GM18868 (cell line): Measurements from ENCODE around the gene RGL4.

Experiments used
- ATAC-seq: cut with Tn5 transposase; IDR thresholded peaks from one replicate; pipeline ENCODE4 v1.9.1; 2021; ENCODE audit warnings: mild to moderate bottlenecking, moderate library complexity; ENCODE audit not compliant: unreplicated experiment

The RGL4 gene

GRCh38 chr22:23697031-23697970 lies 6.5 kb downstream of the RGL4 start:
- ATAC-seq: no peak

- ATAC-seq: no peak
Observed at GRCh38 chr22:23698094-23698493, 7.3 kb downstream of the RGL4 start.

GRCh38 chr22:23698673-23699235 lies 7.9 kb downstream of the RGL4 start:
- no peak for ATAC-seq

- ATAC-seq: no peak
Observed at GRCh38 chr22:23700706-23701105, 9.9 kb downstream of the RGL4 start.

DNA sequence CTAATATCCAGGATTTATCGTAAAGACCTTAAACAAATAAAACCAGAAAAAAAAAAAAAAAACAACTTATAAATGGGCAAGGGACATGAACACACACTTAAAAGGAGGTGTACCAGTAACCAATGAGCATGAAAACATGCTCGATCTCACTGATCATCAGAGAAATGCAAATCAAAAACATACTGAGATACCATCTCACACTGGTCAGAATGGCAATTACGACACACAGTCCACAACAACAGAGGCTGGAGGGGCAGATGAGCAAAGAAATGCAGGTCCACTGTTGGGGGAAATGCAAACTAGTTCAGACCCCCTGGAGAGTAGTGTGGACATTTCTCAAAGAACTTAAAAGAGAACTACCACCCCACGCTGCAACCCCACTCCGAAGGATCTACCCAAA lies 13.2 kb downstream of the RGL4 start:
- ATAC-seq: no peak

DNA sequence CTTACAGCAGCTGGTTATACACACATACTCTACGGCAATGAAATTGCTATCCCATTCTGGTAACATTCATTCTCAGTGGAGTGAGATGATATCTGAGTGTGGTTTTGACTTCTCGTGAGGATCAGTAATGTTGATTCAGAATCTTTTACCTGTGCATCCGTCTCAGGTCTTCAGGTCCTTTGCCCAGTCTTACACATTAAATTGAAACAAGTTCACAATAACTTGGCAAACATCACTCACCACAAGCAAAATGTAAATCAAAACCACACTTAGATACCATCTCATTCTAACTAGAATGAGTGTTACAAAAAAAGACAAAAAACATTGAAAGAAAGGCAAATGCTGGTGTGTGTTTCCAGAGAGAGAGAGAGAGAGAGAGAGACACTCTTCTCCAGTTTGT lies 14.0 kb downstream of the RGL4 start:
- no peak for ATAC-seq

DNA sequence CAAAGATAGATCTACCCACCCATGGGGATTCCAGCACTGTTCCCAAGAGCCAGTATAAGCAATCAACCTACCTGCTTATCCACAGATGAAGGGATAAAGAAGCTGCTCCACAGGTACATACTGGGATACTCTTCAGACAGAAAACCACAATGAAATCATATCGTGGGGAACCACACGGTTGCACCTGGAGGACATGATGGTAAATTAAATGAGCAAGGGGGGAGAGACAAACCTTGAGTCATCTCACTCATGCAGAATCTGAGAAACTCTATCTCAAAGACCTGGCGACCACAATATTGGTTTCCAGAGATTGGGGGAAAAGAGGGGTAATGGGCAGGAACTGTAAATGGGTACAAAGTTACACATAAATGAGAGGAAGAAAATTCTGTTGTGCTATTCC lies 14.5 kb downstream of the RGL4 start:
- no peak for ATAC-seq

GRCh38 chr22:23708270-23708669 lies 17.5 kb downstream of the RGL4 start:
- no peak for ATAC-seq

DNA sequence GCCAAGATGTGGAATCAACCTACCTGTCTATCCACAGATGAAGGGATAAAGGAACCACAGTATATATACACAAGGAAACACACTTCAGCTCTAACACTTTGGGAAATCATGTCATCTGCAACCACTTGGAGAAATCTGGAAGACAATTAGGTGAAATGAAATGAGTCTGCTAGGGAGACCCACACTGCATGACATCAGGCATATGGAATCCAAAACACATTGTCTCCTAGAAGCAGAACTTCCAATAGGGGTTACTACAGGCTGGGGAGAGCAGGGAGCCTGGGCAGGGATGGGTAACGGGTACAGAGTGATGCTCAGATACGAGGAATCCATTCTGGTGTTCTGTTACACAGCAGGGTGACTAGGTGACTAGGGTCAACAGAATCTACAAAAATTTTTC lies 18.3 kb downstream of the RGL4 start:
- ATAC-seq: no peak

GRCh38 chr22:23712256-23712655 lies 21.4 kb downstream of the RGL4 start:
- no peak for ATAC-seq

DNA sequence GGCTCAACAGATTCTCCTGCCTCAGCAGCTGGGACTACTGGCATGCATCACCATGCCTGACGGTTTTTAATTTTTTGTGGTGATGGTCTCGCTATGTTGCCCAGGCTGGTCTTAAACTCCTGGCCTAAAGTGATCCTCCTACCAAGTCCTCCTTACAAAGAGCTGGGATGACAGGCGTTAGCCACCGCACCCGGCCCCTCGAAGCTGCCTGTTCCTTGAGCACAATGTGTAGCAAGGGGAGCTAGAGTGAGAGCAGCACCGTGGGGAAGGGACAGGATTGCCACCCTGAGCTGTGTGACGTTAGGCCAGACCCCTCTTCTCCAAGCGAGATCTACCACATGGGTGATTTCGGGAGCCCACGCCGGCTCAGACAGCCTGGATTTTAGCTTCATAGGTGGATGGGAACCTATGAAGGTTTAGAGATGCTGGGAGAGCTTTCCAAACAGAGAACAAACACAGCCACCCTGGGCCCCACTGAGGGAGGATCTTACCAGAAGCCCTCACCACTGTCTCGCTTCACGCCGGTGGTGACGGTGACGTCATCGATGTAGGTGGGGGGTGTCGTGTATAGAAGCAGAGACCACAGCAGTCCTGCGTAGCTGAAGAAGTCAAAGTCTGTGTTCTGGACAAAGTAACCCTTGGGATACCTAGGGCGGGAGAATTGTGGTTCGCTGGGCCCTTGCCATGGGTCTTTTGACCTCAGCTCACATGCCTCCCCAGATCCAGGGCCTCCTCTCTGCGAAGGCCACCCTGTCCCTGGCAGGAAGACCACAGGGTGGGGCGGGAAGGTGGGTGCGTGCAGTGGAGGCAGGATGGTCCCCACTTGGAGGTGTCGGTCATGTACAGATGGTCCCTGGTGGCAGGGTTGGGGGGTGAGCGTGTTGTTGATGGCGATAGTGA lies 23.1 kb downstream of the RGL4 start:
- no peak for ATAC-seq

- no peak for ATAC-seq
Observed at GRCh38 chr22:23714596-23715578, 24.1 kb downstream of the RGL4 start.

GRCh38 chr22:23715806-23716375 lies 25.1 kb downstream of the RGL4 start:
- ATAC-seq: no peak

DNA sequence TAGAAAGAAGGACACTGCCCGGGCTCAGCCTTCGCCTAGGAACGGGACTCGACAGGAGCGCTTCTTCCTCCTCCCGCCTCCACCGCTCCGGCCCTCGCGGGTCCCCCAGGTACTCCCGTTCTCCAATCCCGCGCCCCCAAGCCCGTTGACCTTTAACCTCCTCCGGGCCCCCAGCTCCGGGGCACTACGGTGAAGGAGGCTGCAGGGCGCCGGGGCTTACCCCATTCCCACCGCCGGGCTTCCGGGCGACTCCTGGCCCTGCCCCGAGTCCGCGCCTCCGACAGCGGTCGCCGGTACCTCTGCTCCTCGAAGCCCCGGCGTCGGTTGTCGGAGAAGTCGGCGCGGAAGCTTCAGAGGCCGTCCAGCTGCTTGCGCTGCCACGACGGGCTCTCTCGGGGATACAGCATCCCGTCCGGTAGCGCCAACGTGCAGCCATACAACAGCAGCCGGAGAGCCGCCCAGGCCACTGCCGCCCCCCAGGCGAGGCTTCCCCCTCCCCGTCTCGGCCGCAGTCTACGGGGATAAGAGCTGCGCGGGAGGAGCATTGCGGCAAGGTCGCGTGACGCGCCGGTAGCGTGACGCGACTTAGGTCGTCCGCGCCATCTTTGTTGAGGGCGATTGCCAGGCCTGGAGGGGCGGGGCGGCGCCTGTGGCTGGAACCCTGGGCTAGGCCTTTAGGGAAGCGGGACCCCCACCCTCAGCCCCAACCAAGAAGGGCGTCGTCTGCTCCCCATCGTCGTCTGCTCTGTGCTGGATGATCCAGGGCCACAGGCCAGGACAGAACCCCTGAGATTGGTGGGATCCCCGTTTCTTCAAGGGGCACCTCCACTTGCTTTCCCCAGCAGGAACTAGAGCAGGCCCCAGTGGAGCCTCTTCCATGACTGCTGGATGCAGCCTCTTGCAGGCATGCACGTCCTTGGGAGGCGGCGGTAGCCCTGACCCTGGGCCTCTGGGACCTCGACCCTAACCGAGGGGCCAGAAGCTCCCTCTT lies 26.3 kb downstream of the RGL4 start:
- ATAC-seq: peak; percentile 80

DNA sequence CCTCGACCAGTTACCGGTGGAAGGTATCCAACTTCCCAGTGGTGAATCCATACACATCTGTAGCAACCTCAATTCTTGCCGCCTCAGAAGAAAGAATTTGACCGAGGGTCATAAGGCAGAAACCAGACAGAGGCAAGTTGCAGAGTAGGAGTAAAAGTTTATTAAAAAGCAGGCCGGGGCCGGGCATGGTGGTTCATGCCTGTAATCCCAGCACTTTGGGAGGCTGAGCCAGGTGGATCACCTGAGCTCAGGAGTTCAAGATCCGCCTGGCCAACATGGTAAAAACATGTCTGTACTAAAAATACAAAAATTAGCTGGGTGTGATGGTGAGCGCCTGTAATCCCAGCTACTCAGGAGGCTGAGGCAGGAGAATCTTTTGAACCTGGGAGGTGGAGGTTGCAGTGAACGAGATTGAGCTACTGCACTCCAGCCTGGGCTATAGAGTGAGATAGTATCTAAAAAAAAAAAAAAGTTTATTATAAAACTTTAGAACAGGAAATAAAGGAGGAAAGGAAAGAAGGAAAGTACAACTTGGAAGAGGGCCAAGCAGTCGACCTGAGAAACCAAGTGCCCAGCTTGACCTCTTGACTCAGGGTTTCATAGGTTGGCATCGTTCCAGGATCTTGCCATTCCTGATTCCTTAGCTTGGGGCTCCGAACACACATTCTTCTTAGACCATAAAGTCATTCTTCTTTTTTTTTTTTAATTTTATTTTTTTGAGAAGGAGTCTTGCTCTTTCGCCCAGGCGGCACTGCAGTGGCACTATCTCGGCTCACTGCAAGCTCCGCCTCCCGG lies 27.8 kb downstream of the RGL4 start:
- no peak for ATAC-seq

DNA sequence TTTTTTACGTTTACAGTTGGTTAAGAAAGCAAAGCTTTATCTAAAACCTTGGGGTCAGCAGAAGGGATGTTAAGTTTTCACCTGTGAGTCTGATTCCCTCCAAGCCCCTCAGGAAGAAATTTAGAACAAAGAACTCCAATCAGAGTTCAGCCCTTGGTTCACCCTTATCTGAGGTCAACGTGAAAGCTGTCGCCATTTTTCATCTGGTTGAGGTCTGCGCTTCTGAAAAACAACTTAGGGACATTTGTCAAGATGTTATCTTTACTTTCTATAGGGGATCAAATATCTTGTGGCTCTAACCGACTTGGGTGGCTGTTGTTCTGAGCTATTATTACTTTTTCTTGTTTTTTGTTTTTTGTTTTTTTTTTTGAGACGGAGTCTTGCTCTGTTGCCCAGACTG lies 30.0 kb downstream of the RGL4 start:
- no peak for ATAC-seq

- no peak for ATAC-seq
Observed at GRCh38 chr22:23722160-23722559, 31.3 kb downstream of the RGL4 start.

GRCh38 chr22:23722724-23723123 lies 31.9 kb downstream of the RGL4 start:
- no peak for ATAC-seq
